Adrenal gland (tissue), 5 donors: Measurements from ENCODE around the gene CFAP410.

ENCODE experiments used
- CTCF ChIP-seq, 6 experiments: fragments of 450-650 bp in 4 of 6; fragments of 200-600 bp in 2 of 6; sonication (generic) in 1 of 6; IDR thresholded peaks; 1 replicate in 5 of 6; 2 replicates in 1 of 6; pipeline versions ENCODE4 v1.5.1 to v1.8.0; 2016 to 2021; ENCODE audit warnings: antibody characterized with exemption in 6 of 6, mild to moderate bottlenecking in 2 of 6, moderate library complexity in 1 of 6
- POLR2A ChIP-seq, 2 donors: fragments of 450-650 bp; IDR thresholded peaks; one replicate each; pipeline ENCODE4 v1.6.1; 2017; ENCODE audit warnings: antibody characterized with exemption in 2 of 2, mild to moderate bottlenecking in 2 of 2, moderate library complexity in 1 of 2
- donor health status: DM: no; HTN: no; CAD: no.

GRCh38 chr21:44288251-44289110 lies 50.7 kb downstream of the CFAP410 start:
- TF ChIP-seq CTCF (IDR thresholded peaks at IDR 0.05) (no peak), POLR2A (IDR thresholded peaks at IDR 0.05) (no peak)
